AG04450 (cell line): ENCODE results near the gene RETREG1. TPM values are rescaled to one million over a fixed set of nuclear protein-coding genes. Genes with fewer than 3 reads are reported as not detected.

ENCODE experiments used
- CTCF ChIA-PET: fragments of 300-600, 350-600 bp; formaldehyde crosslinking; extraction: SDS; loops from one replicate; lab custom pipeline; 2022; ENCODE audit warnings: antibody characterized with exemption, inconsistent platforms; lab: Charles Lee
- POLR2A ChIA-PET: fragments of 350-600 bp; formaldehyde crosslinking; extraction: SDS; loops from one replicate; lab custom pipeline; 2021; ENCODE audit warnings: antibody characterized with exemption, inconsistent platforms; lab: Yijun Ruan, JAX
- DNase-seq: peaks from one replicate; pipeline ENCODE4 v3.0.0-alpha.2; 2011; ENCODE audit warnings: low read depth, low spot score
- H3K27ac ChIP-seq: one replicate; pipeline ENCODE4 v1.5.1; 2012; ENCODE audit warnings: low read depth, low read length, control low read depth
- H3K27me3 ChIP-seq: one replicate; pipeline ENCODE4 v1.6.0; 2012; ENCODE audit warnings: low read length; ENCODE audit not compliant: control insufficient read depth, insufficient read depth
- H3K4me3 ChIP-seq: 2 replicates; pipeline ENCODE4 v1.5.1; 2011; ENCODE audit warnings: mild to moderate bottlenecking, low read depth, low read length, control low read depth
- H3K9me3 ChIP-seq: 2 replicates; pipeline ENCODE4 v1.5.1; 2012; ENCODE audit warnings: low read length; ENCODE audit not compliant: control insufficient read depth, insufficient read depth
- CTCF ChIP-seq: IDR thresholded peaks from 2 replicates; pipeline ENCODE4 v1.5.1; 2011; ENCODE audit warnings: low read depth, low read length, control low read depth, inconsistent platforms
- polyA plus RNA-seq: library from polyadenylated mRNA; depleted of rRNA; stranded (reverse); fragments of >200 nt; gene quantifications from 2 replicates; pipeline ENCODE4 v1.2.3, GENCODE V29; 2011

The RETREG1 gene
- polyA plus RNA-seq, 1 experiment, result 0.14 TPM

GRCh38 chr5:16505140-16505891 is 111.5 kb downstream of the RETREG1 start:
- TF ChIP-seq CTCF, result no peak
- Histone ChIP-seq H3K4me3 (no peak overlapping the region), H3K27me3 (peaks cover 8% of the 10 kb centered on the region), H3K9me3 (no peaks in the 10 kb centered on the region), H3K27ac (no peak overlapping the region)
- CTCF ChIA-PET, result no interaction called here
- no peak for DNase-seq
- POLR2A ChIA-PET, result no interaction called here

GRCh38 chr5:16504571-16504970 is 112.2 kb downstream of the RETREG1 start:
- ChIA-PET CTCF (interaction anchor here (2.1 kb wide), 1 partner anchor 14 kb away, joined by 7 read pairs; no protein-coding TSS in a partner anchor), POLR2A (no interaction called here)
- H3K27me3 ChIP-seq, result peaks cover 8% of the 10 kb centered on the region
- no peak for DNase-seq
- no peak overlapping the region for H3K27ac ChIP-seq
- no peak overlapping the region for H3K4me3 ChIP-seq
- TF ChIP-seq CTCF, result no peak
- H3K9me3 ChIP-seq, result no peaks in the 10 kb centered on the region

GRCh38 chr5:16502866-16503265 is 113.9 kb downstream of the RETREG1 start:
- POLR2A ChIA-PET, result no interaction called here
- no peak overlapping the region for H3K4me3 ChIP-seq
- DNase-seq, result no peak
- CTCF ChIA-PET, result interaction anchor here (2.1 kb wide), 1 partner anchor 13 kb away, joined by 7 read pairs; no protein-coding TSS in a partner anchor
- TF ChIP-seq CTCF, result no peak
- no peaks in the 10 kb centered on the region for H3K27me3 ChIP-seq
- no peaks in the 10 kb centered on the region for H3K9me3 ChIP-seq
- no peak overlapping the region for H3K27ac ChIP-seq

- no peak overlapping the region for H3K27ac ChIP-seq
- DNase-seq, result no peak
- H3K9me3 ChIP-seq, result peaks cover 5% of the 10 kb centered on the region
- H3K27me3 ChIP-seq, result peaks cover 3% of the 10 kb centered on the region
- POLR2A ChIA-PET, result no interaction called here
- TF ChIP-seq CTCF, result no peak
- CTCF ChIA-PET, result interaction anchor here (1.7 to 1.9 kb wide), 2 partner anchors 10 to 52 kb away, joined by 5 to 6 read pairs; no protein-coding TSS in a partner anchor
- no peak overlapping the region for H3K4me3 ChIP-seq
These were observed 116.8 kb downstream of the RETREG1 start for GRCh38 chr5:16500024-16500423.

- no peak for DNase-seq
- Histone ChIP-seq H3K9me3 (peaks cover 5% of the 10 kb centered on the region), H3K27ac (no peak overlapping the region), H3K27me3 (peaks cover 3% of the 10 kb centered on the region), H3K4me3 (no peak overlapping the region)
- POLR2A ChIA-PET, result no interaction called here
- CTCF ChIA-PET, result no interaction called here
- no peak for TF ChIP-seq CTCF
These were observed 119.3 kb downstream of the RETREG1 start for GRCh38 chr5:16497546-16497945.
